Measurements from ENCODE around the gene HIPK3.

DNA sequence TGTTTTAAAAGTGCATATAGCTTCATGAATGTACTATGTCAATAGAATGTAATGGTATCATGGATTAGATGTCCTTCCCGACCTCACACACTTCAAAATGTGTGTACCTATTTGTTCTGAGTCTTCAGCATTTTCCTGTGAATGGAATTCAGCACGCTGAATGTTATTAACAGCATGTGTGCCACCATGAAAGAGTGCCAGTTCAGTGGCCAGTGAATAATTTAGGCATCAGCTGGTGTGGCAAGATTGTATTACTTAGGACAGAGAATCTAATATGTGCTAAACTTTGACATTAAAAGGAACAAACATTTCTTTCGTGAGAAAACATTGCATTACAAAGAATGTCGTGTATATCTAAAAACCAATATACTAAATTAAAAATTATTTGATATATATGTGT lies 46.4 kb downstream of the HIPK3 start:
- no peak for TF ChIP-seq POLR2A (IDR thresholded peaks at IDR 0.05; ENCODE audit: low read depth, low read length)
- no peak for TF ChIP-seq POLR2AphosphoS5 (IDR thresholded peaks at IDR 0.05; ENCODE audit: low read depth, low read length)

All from GM12892 (cell line).